GM18526 (cell line): Measurements from ENCODE around the gene BHLHE41.

Experiments used
- POLR2A ChIP-seq: IDR thresholded peaks from 3 replicates; pipeline ENCODE4 v1.6.1; 2011; ENCODE audit not compliant: insufficient read length; ENCODE audit errors: extremely low read depth

BHLHE41 gene

DNA sequence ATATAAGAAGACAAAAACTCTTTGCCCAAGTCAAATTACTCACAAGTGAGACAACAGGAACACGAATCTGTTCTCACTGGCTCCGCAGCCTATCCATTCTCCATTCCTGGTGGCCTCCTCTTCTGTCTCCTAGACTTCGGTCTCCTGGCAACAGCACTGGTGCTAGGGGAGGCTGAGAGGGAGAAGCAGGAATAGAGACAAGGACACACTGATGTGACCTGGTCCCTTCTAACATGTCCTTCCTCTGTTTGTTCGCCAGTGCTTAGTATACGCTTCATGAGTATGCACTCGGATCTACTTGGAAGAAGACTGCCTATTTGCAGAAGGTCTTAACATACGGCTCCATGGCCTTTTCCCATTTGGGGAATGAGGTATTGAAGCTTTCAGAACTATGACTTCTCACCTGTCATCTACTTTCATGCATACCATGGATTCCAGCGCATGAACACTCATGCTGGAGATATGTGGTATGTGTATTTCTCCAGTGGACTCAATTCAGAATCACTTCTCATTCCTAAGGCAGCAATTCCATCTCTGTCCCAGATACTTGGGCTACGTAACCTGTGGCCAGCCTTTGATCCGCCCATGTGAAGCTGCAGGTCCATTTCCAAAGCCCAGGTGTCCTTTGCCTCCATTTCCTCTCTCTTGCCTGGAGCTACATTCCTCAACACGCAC is 33.9 kb downstream of the BHLHE41 start:
- TF ChIP-seq POLR2A = no peak

DNA sequence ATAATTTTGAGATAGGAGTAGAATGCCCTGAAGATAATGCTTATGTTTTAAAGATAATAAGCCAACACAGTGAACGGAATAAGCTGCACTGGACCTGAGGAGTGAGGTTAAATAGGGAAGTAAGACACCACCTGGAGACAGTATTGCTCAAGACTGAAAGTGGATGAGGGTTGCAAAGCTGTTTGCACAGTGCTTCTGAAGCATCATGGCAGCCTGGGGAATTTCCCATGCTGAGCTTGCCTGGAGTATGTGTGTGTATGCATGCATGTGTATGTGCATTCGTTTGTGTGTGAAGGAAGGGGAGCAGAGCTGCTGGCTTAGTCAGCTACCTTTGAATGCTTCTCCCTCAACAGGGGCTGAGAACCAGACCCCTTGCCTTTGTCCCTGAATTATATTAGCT is 35.8 kb downstream of the BHLHE41 start:
- no peak for TF ChIP-seq POLR2A

DNA sequence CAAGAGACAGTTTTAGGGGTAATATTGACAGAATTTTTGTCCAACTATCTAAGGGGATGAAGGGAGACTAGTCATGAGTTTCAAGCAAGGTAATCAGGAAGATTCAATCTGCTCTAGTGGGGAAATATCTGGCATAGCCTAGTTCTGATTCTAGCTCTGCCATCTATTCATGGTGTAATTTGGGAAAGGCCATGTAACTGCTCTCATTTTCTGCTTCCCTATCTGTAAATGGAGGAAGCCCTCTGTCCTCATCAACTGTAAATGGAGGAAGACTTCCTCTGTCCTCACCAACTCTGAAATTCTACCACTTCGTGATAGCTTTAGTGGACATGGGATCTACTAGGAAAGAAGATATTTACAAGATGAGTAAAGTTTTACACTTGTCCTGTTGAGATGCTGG is 37.9 kb downstream of the BHLHE41 start:
- no peak for TF ChIP-seq POLR2A

DNA sequence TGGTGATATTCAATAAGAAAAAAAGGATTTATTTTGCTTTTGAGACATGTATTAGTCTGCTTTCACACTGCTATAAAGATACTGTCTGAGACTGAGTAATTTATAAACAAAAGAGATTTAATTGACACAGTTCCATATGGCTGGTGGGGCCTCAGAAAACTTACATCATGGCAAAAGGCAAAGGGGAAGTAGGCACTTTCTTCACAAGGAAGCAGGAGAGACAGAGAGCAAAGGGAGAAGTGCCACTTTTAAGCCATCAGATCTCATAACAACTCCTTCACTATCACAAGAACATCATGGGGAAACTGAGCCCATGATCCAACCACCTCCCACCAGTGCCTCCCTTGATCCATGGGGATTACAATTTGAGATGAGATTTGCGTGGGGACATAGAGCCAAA is 43.9 kb downstream of the BHLHE41 start:
- no peak for TF ChIP-seq POLR2A

DNA sequence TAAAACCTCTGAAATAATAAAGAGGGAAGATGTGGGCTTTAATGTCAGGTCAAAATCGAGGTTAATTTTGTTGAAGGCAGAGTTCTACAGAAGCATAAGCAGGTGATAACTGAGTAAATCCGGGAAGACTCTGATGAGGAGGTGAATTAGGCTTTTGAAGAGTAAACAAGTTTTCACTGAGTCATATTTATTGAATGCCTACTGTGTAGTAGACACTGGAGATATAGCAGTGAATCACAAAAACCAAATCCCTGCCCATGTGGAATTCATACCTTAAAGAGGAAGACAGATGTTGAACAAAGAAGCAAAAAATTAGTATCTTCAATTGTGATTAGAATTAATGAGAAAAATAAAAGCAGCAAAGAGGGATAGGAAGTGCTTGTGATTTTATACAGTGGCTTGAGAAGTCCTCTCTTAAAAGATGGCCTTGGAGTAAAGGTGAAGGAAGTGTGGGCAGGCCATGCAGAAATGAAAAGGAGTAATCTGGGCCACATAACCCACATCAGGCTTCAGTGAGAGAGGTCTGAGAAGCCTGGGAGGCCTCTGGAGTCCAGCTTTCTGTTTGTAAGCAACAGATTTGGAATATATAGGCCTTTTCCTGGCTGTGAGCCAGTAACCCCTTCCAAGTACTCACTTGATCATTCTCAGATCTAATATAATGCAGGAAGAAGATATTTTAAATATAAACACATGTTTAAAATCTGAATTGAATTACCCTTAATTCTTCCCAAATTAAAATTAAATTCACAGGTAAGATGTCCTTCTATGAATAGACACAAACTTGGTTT is 46.7 kb downstream of the BHLHE41 start:
- TF ChIP-seq POLR2A = no peak
